T-cell (primary cell): ENCODE measurements around the gene ZFAND3. TPM values are rescaled to one million over a fixed set of nuclear protein-coding genes. Genes with fewer than 3 reads are reported as not detected.

ENCODE experiments used
- ATAC-seq, 4 experiments: fragments of 200-7000 bp in 3 of 4; fragments of 150-1000 bp in 1 of 4; cut with Tn5 transposase; replicated peaks in 1 of 4; 1 replicate in 3 of 4; 2 replicates in 1 of 4; pipeline ENCODE4 v1.10.0; 2021; ENCODE audit warnings: moderate library complexity in 3 of 4, mild to moderate bottlenecking in 2 of 4, moderate number of reproducible peaks in 1 of 4
- CTCF ChIA-PET, 2 donors: fragments of 300-600 bp; sonication (Branson Sonifier 250); formaldehyde crosslinking; loops; one replicate each; lab custom pipeline; 2022; ENCODE audit warnings: antibody characterized with exemption in 2 of 2; lab: Charles Lee
- POLR2A ChIA-PET, 2 donors: fragments of 300-600 bp; sonication (Branson Sonifier 250); formaldehyde crosslinking; loops; one replicate each; lab custom pipeline; 2022; ENCODE audit warnings: antibody characterized with exemption in 2 of 2; lab: Charles Lee
- DNase-seq, 35 experiments: peaks; one replicate each; pipeline versions ENCODE4 v3.0.0 to v3.0.0-alpha.2; 2013 to 2023
- H3K27ac ChIP-seq: one replicate; pipeline ENCODE4 v1.5.1; 2013; ENCODE audit warnings: low read length
- H3K27me3 ChIP-seq, 2 experiments: replicated peaks in 1 of 2; 1 replicate in 1 of 2; 2 replicates in 1 of 2; pipeline versions ENCODE4 v1.6.1 to v1.7.0; 2013; ENCODE audit warnings: low read length in 1 of 2, mixed read lengths in 1 of 2; ENCODE audit not compliant: control insufficient read depth in 2 of 2, insufficient read depth in 2 of 2; ENCODE audit errors: extremely low read depth in 1 of 2
- H3K36me3 ChIP-seq, 2 donors: 1 replicate in 1 of 2; 2 replicates in 1 of 2; pipeline versions ENCODE4 v1.6.1 to v1.7.0; 2013; ENCODE audit warnings: low read length in 1 of 2; ENCODE audit not compliant: control insufficient read depth in 2 of 2, insufficient read depth in 1 of 2; ENCODE audit errors: extremely low read depth in 1 of 2
- H3K4me1 ChIP-seq, 2 experiments: 1 replicate in 1 of 2; 2 replicates in 1 of 2; pipeline versions ENCODE4 v1.6.1 to v1.7.0; 2013; ENCODE audit warnings: low read length in 2 of 2, mixed read lengths in 1 of 2; ENCODE audit not compliant: insufficient read depth in 2 of 2, control insufficient read depth in 1 of 2; ENCODE audit errors: extremely low read depth in 1 of 2
- H3K4me3 ChIP-seq, 2 donors: 1 replicate in 1 of 2; 2 replicates in 1 of 2; pipeline versions ENCODE4 v1.5.1 to v1.7.0; 2013; ENCODE audit warnings: mild to moderate bottlenecking in 2 of 2, low read length in 1 of 2, moderate library complexity in 1 of 2; ENCODE audit not compliant: control insufficient read depth in 1 of 2; ENCODE audit errors: extremely low read depth in 1 of 2
- H3K9me3 ChIP-seq: 2 replicates; pipeline ENCODE4 v1.7.0; 2013
- H3K27ac Mint-ChIP-seq, 2 donors: one replicate each; pipeline ENCODE4 v1.8.0; 2020 to 2021; ENCODE audit warnings: mild to moderate bottlenecking in 2 of 2, mixed read lengths in 2 of 2
- H3K27me3 Mint-ChIP-seq, 2 donors: one replicate each; pipeline ENCODE4 v1.8.0; 2021 to 2022; ENCODE audit warnings: mixed read lengths in 2 of 2
- H3K36me3 Mint-ChIP-seq: one replicate; pipeline ENCODE4 v1.8.0; 2021; ENCODE audit warnings: mixed read lengths
- H3K4me1 Mint-ChIP-seq, 3 donors: one replicate each; pipeline ENCODE4 v1.8.0; 2020 to 2022; ENCODE audit warnings: mixed read lengths in 3 of 3, mild to moderate bottlenecking in 1 of 3
- H3K4me3 Mint-ChIP-seq, 3 donors: one replicate each; pipeline ENCODE4 v1.8.0; 2020 to 2022; ENCODE audit warnings: mild to moderate bottlenecking in 3 of 3, mixed read lengths in 3 of 3, moderate library complexity in 3 of 3
- H3K9me3 Mint-ChIP-seq, 3 donors: one replicate each; pipeline ENCODE4 v1.8.0; 2020 to 2022; ENCODE audit warnings: mixed read lengths in 3 of 3
- WGBS: methylation state at CpG from one replicate; pipeline ENCODE4 v1.1.5; 2013; ENCODE audit warnings: missing lambda C conversion rate; ENCODE audit not compliant: insufficient coverage; 5-methylcytosine and 5-hydroxymethylcytosine counted together
- total RNA-seq, 35 experiments: library from RNA in 6 of 35; stranded (reverse) in 6 of 35; fragments of 120-200 nt in 1 of 35; gene quantifications; one replicate each; pipeline versions ENCODE4 v1.2.1 to v1.2.4 and lab custom pipeline; 2013 to 2026

The ZFAND3 gene
- total RNA-seq, 5 donors from 2014 or later (not counting 1 experiment from before 2014, with no cell fraction given), result 35.6 to 59.3 (median 36.4) TPM

DNA sequence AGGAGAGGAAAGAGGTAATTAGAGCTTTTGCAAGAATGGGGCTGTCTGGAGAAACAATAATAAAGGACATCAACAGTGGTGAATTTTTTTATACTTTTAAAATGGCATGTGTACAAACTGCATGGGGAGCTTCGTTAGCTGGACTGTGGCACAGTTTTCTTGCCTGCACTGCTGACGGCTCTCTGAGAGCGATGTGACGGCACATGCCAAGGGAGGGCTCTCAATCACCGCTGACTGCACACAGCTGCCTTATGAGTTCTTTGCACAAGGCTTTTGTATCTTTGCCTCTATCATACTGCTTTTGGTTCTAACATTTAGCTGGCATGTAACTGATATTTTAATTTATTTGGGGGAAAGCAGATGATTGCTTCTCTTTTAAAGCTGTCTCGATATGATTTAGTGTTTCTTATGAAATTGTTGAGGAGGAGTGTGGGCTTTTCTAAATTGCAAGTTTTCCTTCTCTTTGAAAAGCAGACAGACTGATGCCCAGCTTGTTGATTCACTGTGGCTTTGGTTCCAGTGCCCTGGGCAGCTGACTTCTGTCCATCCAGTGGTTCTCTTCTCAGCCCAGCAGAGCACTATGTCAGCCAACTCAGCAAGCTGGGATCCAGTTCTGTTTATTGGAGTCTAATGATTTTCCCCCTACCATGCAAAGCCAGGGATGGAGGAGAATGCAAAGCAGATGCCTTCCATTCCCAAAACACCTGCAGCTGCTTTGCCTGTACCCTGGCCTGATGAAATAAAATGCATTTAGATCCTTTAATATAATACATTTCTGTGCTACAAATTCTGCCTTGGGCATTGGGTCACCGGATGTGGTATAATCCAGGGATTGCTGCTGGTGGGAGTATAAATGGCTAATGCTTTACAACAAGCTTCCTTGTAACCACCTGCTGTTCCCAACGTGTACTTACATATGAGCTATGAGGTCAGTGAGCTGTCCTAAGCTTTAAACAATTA lies 323.9 kb downstream of the ZFAND3 start:
- peaks cover 3 to 8% of the 10 kb centered on the region in 2 donors for H3K36me3 ChIP-seq
- POLR2A ChIA-PET, result interaction anchor here in 1 of 2 donors (0.6 kb wide), 1 partner anchor 398 kb away, joined by 5 read pairs; no protein-coding TSS in a partner anchor

DNA sequence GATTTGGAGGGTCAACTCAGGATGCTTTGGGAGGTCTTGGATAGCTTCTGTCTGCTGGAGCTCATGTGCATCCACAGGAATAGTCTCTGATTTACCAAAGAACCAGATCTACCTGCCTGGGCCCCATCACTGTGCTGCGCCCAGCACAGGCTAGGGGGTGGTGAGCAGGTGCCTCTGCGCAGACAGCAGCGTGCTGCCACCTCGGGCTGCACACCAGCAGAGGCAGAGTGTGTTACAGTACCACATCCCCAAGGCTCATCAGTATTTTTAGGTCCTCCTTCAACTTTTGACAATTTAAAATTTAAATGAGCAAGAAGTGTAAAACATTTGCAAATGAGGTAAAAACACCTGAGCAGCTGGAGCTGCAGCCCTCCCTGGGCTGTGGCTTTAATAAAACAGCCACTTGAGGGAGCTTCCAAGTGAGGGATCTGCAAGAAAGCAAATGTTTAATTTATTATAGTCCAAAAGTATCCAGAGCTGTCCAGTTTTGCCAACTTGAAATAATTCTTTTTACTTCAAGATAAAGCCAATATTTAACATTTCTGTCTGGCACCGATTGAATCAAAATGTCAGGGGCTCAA lies 324.9 kb downstream of the ZFAND3 start:
- peaks cover 3 to 8% of the 10 kb centered on the region in 2 donors for H3K36me3 ChIP-seq
- Mint-ChIP-seq H3K4me3 (no peak overlapping the region), H3K36me3 (peaks cover 19% of the 10 kb centered on the region), H3K9me3 (no peaks in the 10 kb centered on the region), H3K27ac (no peak overlapping the region), H3K27me3 (no peaks in the 10 kb centered on the region), H3K4me1 (peaks cover 14 to 24% (median 18%) of the 10 kb centered on the region in 3 donors)
- H3K4me3 ChIP-seq, result no peak overlapping the region
- H3K27me3 ChIP-seq, result no peaks in the 10 kb centered on the region
- no peaks in the 10 kb centered on the region for H3K9me3 ChIP-seq
- ChIA-PET POLR2A (no interaction called here), CTCF (no interaction called here)
- ATAC-seq (no peak), DNase-seq (no peak)
- no peak overlapping the region for H3K27ac ChIP-seq
- no peaks in the 10 kb centered on the region for H3K4me1 ChIP-seq
- 100% methylated on average over 1 of the region's 5 CpGs for WGBS

More for the DNA sequence above, 323.9 kb downstream of the ZFAND3 start:
- no peaks in the 10 kb centered on the region for H3K9me3 Mint-ChIP-seq
- H3K4me3 Mint-ChIP-seq, result no peak overlapping the region
- Histone ChIP-seq H3K9me3 (no peaks in the 10 kb centered on the region), H3K4me3 (no peak overlapping the region), H3K27me3 (no peaks in the 10 kb centered on the region), H3K4me1 (no peaks in the 10 kb centered on the region), H3K27ac (no peak overlapping the region)
- no peak for ATAC-seq
- H3K27me3 Mint-ChIP-seq, result no peaks in the 10 kb centered on the region
- 98% methylated on average over 4 of the region's 8 CpGs for WGBS
- peaks cover 28% of the 10 kb centered on the region for H3K36me3 Mint-ChIP-seq
- peaks cover 18 to 28% (median 24%) of the 10 kb centered on the region in 3 donors for H3K4me1 Mint-ChIP-seq
- H3K27ac Mint-ChIP-seq, result no peak overlapping the region
- DNase-seq, result no peak
- CTCF ChIA-PET, result no interaction called here

DNA sequence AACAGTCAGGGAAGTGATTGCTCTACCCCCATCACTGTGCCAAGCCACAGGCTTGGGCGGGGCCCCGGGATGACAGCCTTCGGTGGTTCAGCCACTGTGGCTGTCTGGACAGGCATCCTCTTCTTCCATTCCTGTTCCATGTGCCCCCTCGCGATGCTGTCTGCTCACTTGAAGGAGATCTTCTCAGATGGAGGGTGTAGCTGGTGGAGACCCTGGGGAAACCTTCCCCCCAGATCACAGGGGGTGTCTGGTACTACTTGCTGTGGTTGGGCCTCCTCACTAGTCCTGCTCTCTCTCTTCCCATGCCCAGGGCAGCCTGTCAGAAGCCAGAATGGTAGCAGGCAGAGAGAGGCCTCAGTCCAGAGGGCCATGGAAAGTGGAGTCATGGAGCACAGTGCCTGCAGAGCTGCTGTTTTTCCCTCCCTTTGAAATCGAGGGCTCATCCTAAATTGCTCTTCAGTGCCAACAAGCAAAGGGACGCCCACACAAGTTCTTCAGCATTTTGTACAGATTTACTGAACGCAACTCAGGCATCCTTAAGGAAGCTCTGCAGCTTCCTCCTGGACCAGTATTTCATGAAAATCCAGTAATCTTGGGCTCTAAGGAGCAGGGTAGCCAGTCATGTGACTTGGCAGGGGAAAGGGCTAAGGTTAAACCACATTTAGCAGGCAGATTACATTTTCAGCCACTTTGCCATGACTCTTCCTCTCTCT lies 326.6 kb downstream of the ZFAND3 start:
- Mint-ChIP-seq H3K27me3 (no peaks in the 10 kb centered on the region), H3K4me3 (no peak overlapping the region), H3K9me3 (no peaks in the 10 kb centered on the region), H3K36me3 (peaks cover 12% of the 10 kb centered on the region), H3K27ac (no peak overlapping the region), H3K4me1 (peaks cover 11 to 23% (median 14%) of the 10 kb centered on the region in 3 donors)
- H3K36me3 ChIP-seq, result peaks cover 3 to 14% of the 10 kb centered on the region in 2 donors
- ChIA-PET POLR2A (no interaction called here), CTCF (interaction anchor here in 1 of 2 donors (1.1 kb wide), 1 partner anchor 13 kb away, joined by 3 read pairs; no protein-coding TSS in a partner anchor)
- 81% methylated on average over 3 of the region's 8 CpGs for WGBS
- no peak for ATAC-seq
- H3K4me1 ChIP-seq, result no peaks in the 10 kb centered on the region
- H3K9me3 ChIP-seq, result no peaks in the 10 kb centered on the region
- DNase-seq, result no peak
- no peak overlapping the region for H3K4me3 ChIP-seq
- H3K27me3 ChIP-seq, result no peaks in the 10 kb centered on the region
- H3K27ac ChIP-seq, result no peak overlapping the region

DNA sequence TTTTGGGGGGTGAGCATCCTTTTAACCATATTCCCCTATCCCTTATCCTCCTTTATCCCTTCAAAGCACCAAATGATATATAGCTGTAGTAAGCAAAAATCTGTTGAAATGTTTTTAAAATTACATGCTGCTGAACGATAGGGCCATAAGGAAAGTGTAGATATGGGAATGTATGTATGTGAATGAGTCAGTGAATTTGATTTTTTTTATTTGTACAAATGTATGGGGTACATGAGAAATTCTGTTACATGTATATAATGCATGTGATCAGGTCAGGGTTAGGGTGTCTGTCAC lies 327.2 kb downstream of the ZFAND3 start:
- H3K4me3 Mint-ChIP-seq, result no peak overlapping the region
- H3K27ac ChIP-seq, result no peak overlapping the region
- peaks cover 11 to 19% (median 14%) of the 10 kb centered on the region in 3 donors for H3K4me1 Mint-ChIP-seq
- no peaks in the 10 kb centered on the region for H3K9me3 ChIP-seq
- H3K9me3 Mint-ChIP-seq, result no peaks in the 10 kb centered on the region
- CTCF ChIA-PET, result interaction anchor here in 1 of 2 donors (1.1 kb wide), 1 partner anchor 13 kb away, joined by 3 read pairs; no protein-coding TSS in a partner anchor
- no peak for DNase-seq
- H3K36me3 ChIP-seq, result peaks cover 3 to 14% of the 10 kb centered on the region in 2 donors
- no peak overlapping the region for H3K27ac Mint-ChIP-seq
- H3K4me3 ChIP-seq, result no peak overlapping the region
- no peak for ATAC-seq
- peaks cover 9% of the 10 kb centered on the region for H3K36me3 Mint-ChIP-seq
- no peaks in the 10 kb centered on the region for H3K4me1 ChIP-seq
- WGBS, result 100% methylated on average over 1 of the region's 1 CpG
- H3K27me3 Mint-ChIP-seq, result no peaks in the 10 kb centered on the region
- no peaks in the 10 kb centered on the region for H3K27me3 ChIP-seq
- POLR2A ChIA-PET, result no interaction called here

- ATAC-seq, result no peak
- Histone ChIP-seq H3K36me3 (peaks cover 3 to 20% of the 10 kb centered on the region in 2 donors), H3K27me3 (no peaks in the 10 kb centered on the region), H3K27ac (no peak overlapping the region), H3K4me3 (no peak overlapping the region), H3K4me1 (no peaks in the 10 kb centered on the region), H3K9me3 (no peaks in the 10 kb centered on the region)
- H3K4me3 Mint-ChIP-seq, result no peak overlapping the region
- CTCF ChIA-PET, result no interaction called here
- no peak for DNase-seq
- no peaks in the 10 kb centered on the region for H3K9me3 Mint-ChIP-seq
- H3K27me3 Mint-ChIP-seq, result no peaks in the 10 kb centered on the region
- H3K36me3 Mint-ChIP-seq, result peaks cover 14% of the 10 kb centered on the region
- H3K27ac Mint-ChIP-seq, result no peak overlapping the region
- H3K4me1 Mint-ChIP-seq, result peaks cover 11 to 14% (median 14%) of the 10 kb centered on the region in 3 donors
- no CpG with 5 or more reads among the region's 2 CpGs for WGBS
- POLR2A ChIA-PET, result no interaction called here
These were observed 329.1 kb downstream of the ZFAND3 start for GRCh38 chr6:38148606-38149005.

DNA sequence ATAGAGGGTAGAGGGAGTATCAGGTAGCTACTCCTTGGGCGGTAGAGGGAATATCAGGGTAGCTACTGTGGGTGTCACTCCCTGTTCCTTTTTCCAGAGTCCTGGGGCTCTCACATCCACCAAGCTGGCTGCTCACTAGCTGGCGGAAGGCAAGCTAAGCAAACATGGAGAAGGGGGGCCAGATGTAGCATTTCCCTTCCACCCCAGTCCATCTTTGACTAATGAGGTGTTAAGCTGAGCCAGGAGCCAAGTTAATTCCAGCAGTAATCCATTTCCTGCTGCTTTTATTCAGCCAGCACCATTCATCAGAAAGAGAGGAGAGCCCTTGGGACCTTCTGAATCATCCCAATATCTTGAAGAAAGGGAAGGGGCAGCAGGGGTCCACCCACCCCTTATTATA lies 330.0 kb downstream of the ZFAND3 start:
- H3K27ac Mint-ChIP-seq, result no peak overlapping the region

More for the DNA sequence above, 330.0 kb downstream of the ZFAND3 start:
- POLR2A ChIA-PET, result interaction anchor here in 1 of 2 donors (0.5 kb wide), 1 partner anchor 22 kb away, joined by 3 read pairs; no protein-coding TSS in a partner anchor
- Mint-ChIP-seq H3K36me3 (peaks cover 14% of the 10 kb centered on the region), H3K4me1 (peaks cover 11 to 14% (median 14%) of the 10 kb centered on the region in 3 donors), H3K4me3 (no peak overlapping the region), H3K9me3 (no peaks in the 10 kb centered on the region), H3K27me3 (no peaks in the 10 kb centered on the region)
- ATAC-seq, result no peak
- no peak for DNase-seq
- H3K27me3 ChIP-seq, result no peaks in the 10 kb centered on the region
- peaks cover 3 to 23% of the 10 kb centered on the region in 2 donors for H3K36me3 ChIP-seq
- CTCF ChIA-PET, result no interaction called here
- H3K4me1 ChIP-seq, result no peaks in the 10 kb centered on the region
- no peak overlapping the region for H3K27ac ChIP-seq
- no peak overlapping the region for H3K4me3 ChIP-seq
- no peaks in the 10 kb centered on the region for H3K9me3 ChIP-seq
- 100% methylated on average over 1 of the region's 2 CpGs for WGBS
